Epithelial cell of proximal tubule (primary cell): ENCODE data around the gene SRPRB. TPM values are rescaled to one million over a fixed set of nuclear protein-coding genes. Genes with fewer than 3 reads are reported as not detected.

Experiments used
- DNase-seq: peaks from one replicate; pipeline ENCODE4 v3.0.0-alpha.2; 2011; ENCODE audit warnings: low read depth
- H3K4me3 ChIP-seq: 2 replicates; pipeline ENCODE4 v1.5.1; 2011; ENCODE audit warnings: low read depth, mild to moderate bottlenecking, low read length
- total RNA-seq: library from RNA; depleted of rRNA; stranded (reverse); fragments of >200 nt; gene quantifications from 2 replicates; pipeline ENCODE4 v1.2.3, GENCODE V29; 2015
- TF ChIP-seq, protein P1 (sequence below): conservative IDR thresholded peaks from 2 replicates; pipeline ENCODE4 v1.5.1; 2012; ENCODE audit warnings: low read depth, mild to moderate bottlenecking, low read length

Gene SRPRB
- total RNA-seq, 1 donor from 2014 or later, result 18.7 TPM

DNA sequence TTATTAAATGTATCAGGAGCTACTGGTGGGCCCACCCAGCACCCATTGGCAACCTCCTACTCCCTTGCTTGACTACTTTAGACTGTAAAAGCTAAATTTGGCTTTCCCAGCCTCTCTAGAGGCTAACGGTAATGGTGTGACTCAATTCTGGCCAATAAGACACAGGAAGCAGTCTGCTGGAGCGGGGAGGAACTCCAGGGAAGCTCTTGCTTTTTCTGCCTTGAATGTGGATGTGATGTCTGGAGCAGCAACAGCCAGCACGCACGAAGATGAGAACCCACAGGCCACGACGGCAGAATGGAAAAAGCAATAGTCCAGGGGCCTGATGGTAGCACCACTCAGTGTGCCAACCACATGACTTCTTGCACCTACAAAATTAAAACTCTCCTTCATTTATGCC lies 50.2 kb downstream of the SRPRB start:
- H3K4me3 ChIP-seq, result no peak overlapping the region
- DNase-seq, result no peak
- TF ChIP-seq, protein P1, sequence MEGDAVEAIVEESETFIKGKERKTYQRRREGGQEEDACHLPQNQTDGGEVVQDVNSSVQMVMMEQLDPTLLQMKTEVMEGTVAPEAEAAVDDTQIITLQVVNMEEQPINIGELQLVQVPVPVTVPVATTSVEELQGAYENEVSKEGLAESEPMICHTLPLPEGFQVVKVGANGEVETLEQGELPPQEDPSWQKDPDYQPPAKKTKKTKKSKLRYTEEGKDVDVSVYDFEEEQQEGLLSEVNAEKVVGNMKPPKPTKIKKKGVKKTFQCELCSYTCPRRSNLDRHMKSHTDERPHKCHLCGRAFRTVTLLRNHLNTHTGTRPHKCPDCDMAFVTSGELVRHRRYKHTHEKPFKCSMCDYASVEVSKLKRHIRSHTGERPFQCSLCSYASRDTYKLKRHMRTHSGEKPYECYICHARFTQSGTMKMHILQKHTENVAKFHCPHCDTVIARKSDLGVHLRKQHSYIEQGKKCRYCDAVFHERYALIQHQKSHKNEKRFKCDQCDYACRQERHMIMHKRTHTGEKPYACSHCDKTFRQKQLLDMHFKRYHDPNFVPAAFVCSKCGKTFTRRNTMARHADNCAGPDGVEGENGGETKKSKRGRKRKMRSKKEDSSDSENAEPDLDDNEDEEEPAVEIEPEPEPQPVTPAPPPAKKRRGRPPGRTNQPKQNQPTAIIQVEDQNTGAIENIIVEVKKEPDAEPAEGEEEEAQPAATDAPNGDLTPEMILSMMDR, result no peak

DNA sequence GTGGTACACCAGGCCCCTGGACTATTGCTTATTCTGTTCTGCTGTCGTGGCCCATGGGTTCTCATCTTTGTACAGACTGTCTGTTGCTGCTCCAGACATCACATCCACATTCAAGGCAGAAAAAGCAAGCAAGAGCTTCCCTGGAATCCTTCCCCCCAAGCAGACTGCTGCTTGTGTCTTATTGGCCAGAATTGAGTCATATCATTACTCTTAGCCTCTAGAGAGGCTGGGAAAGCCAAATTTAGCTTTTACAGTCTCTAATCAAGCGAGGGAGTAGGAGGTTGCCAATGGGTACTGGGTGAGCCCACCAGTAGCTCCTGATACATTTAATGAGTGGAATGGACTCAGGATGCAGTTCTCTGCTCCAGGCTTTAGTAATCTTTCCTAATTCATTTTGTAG lies 50.7 kb downstream of the SRPRB start:
- TF ChIP-seq, protein P1, result no peak
- DNase-seq, result no peak
- H3K4me3 ChIP-seq, result no peak overlapping the region

DNA sequence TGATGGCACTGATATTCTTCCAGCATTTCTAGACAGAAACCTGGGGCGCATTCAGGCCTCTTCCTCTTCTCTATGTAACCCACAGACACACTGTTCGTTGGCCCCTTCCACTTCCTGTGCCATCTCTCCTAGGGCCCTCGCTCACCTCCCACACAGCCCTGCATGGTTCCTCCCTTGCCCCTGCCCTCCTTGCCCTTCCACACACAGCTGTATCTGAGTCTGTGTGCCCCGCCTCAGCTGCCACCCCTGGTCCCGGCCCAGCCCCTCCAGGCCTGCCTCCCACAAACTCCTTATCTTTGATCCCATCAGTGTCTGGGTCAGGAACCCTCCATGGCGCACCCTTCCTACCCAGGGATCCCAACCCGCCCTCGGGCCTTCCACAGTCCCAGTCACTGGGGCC lies 52.2 kb downstream of the SRPRB start:
- no peak overlapping the region for H3K4me3 ChIP-seq
- DNase-seq, result no peak
- TF ChIP-seq, protein P1, result no peak

DNA sequence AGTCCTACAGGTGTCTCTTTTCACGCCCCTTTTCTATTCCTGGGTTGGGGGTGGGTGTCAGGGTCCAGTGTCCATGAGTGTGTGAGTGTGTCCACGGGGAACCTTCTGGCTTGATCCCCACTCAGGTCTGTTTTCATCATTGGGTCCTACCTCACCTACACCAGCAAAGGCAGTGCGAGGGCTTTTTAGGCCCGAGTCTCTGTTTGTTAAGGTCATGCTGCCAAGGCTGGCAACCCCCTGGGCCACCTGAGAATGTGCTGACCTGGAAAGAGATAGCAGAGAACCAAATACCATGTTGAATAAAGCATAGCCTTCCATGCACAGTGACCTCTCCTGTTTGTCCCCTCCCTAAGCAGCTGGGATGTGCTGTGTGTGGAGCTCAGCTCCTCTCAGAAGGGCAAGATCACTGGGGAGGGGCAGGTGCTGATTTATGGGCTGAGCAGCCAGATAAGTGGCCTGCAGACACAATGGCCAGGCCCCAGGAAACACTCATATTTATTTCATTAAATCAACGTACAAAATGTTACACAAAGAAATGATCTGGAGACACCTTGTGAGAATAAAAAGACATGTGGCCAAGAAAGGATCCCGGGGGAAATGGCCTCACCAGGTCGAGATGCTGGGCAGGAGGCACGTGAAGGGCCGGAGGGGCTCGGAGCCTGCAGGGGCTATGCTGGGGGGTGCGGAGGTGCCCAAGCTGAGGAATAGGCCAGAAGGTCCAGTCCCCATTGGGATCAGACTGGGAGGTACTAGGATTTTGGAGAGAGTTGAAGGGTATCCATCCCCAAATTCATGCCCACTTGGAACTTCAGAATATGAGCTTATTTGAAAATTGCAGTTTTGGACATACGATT lies 54.0 kb downstream of the SRPRB start:
- TF ChIP-seq, protein P1, result no peak
- no peak overlapping the region for H3K4me3 ChIP-seq
- no peak for DNase-seq

DNA sequence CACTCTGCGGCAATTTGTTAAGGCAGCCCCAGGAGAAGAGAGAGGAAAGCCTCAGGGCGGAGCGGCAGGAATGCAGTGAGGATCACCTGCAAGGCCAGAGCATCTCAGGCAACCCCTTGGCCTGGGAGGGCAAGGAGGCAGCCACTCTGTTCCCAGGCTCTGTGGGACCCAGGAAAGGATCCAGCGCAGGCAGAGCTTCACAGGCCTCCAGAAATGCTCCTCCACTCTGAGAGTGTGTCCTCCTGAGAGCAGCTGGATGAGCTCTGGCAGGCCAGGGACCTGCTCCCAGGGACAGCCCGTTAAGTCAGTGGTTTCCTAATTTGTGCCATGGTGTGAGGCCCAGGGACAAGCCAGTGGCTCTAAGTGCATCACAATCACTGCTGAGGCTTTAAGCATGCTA lies 54.9 kb downstream of the SRPRB start:
- no peak for DNase-seq
- TF ChIP-seq, protein P1, result no peak
- H3K4me3 ChIP-seq, result no peak overlapping the region

DNA sequence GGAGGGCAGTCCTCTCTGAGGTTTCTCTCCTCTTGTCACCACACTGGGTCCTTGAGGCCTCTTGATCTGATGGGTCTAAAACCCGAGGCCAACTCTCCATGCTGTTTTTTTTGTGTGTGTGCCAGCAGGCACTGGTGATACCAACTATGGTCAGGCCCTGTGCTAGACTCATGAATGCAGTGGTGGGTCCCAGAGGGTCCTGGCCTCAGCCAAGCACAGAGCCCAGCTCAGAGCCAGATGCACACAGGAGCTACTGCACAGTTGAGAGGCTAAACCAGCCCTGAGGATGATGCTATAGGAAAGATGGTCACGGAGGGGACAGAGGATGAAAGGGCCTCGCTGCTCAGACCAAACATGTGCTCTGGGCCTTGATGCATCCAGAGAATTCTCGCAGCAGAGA lies 56.5 kb downstream of the SRPRB start:
- TF ChIP-seq, protein P1, result no peak

DNA sequence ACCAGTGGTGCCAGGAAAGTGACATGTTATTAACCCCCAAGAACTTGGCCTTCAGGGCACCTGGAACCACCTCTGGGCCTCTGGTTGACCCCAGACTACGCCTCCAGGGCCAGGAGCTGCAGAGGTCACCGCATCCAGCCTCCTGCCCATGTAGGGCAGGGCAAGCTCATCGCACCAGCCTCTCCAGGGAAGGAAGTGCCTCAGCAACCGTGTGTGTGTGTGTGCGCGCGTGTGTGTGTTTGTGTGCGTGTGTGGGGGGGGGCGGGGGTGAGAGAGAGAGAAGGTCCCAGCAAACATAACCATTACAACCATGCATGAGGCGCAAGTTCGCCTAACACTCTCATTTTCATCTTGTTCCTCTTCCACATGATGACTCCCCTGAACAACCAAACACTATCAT lies 58.3 kb downstream of the SRPRB start:
- TF ChIP-seq, protein P1, result no peak
- H3K4me3 ChIP-seq, result no peak overlapping the region
- no peak for DNase-seq

More for the DNA sequence above, 56.5 kb downstream of the SRPRB start:
- H3K4me3 ChIP-seq, result no peak overlapping the region
- DNase-seq, result no peak
